ENCODE data around the gene PSMB7.

DNA sequence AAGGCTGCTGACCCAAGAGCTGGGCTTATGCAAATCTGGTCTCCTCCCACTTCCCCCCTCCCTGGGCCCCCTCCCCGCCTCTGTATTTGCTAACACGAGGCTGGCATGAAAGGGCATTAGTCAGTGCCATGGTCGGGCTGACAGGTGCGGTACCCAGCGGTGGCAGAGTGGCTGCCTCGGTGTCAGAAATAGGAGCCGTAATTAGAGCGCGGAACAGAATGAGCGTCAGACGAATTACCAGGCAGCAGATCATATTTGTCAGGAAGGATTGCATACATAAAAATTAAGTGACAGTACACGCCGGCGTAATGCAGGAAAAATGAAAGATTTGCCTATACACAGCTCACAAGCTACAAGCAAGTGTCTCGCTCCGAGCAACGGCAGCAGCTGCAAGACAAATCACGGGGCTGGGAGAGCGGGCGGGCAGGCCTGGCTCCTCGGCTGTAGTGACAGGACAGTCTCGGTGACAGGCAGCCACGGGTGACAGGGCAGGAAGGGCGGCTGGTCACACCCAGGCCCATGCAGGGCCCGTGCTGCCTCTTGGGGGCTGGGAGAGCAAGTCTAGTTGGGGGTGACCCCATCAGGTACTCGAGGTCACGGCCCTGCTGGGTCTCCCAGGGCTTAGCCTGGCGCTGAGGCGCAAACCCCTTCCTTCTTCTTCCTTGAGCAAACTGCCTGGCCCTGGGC is 85.1 kb downstream of the PSMB7 start:
- TF ChIP-seq, protein P1, sequence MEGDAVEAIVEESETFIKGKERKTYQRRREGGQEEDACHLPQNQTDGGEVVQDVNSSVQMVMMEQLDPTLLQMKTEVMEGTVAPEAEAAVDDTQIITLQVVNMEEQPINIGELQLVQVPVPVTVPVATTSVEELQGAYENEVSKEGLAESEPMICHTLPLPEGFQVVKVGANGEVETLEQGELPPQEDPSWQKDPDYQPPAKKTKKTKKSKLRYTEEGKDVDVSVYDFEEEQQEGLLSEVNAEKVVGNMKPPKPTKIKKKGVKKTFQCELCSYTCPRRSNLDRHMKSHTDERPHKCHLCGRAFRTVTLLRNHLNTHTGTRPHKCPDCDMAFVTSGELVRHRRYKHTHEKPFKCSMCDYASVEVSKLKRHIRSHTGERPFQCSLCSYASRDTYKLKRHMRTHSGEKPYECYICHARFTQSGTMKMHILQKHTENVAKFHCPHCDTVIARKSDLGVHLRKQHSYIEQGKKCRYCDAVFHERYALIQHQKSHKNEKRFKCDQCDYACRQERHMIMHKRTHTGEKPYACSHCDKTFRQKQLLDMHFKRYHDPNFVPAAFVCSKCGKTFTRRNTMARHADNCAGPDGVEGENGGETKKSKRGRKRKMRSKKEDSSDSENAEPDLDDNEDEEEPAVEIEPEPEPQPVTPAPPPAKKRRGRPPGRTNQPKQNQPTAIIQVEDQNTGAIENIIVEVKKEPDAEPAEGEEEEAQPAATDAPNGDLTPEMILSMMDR (IDR thresholded peaks at IDR 0.05; ENCODE audit: control extremely low read depth in 1 of 3, insufficient read depth in 1 of 3, low read depth in 1 of 3, low read length in 3 of 3) = no peak
- TF ChIP-seq POLR2AphosphoS5 (IDR thresholded peaks at IDR 0.05; ENCODE audit: low read depth, low read length) = no peak
- no peak for TF ChIP-seq NANOG (IDR thresholded peaks at IDR 0.05; ENCODE audit: insufficient read depth, low read depth, low read length, poor library complexity, severe bottlenecking)
- no peak for TF ChIP-seq POLR2A (IDR thresholded peaks at IDR 0.05; ENCODE audit: control extremely low read depth in 1 of 2, low read depth in 2 of 2, low read length in 2 of 2)
- no peak for TF ChIP-seq JUN (IDR thresholded peaks at IDR 0.05; ENCODE audit: low read depth, low read length)
- TF ChIP-seq EP300 (IDR thresholded peaks at IDR 0.05; ENCODE audit: borderline replicate concordance in 1 of 2, low read depth in 2 of 2, low read length in 2 of 2) = no peak

All from H1 (cell line).